HTR-8/SVneo (cell line): ENCODE results near the gene ZDHHC12.

ENCODE experiments used
- DNase-seq: peaks from one replicate; pipeline ENCODE4 v3.0.0; 2011; ENCODE audit warnings: low spot score, mixed read lengths; ENCODE audit not compliant: insufficient read length
- FAIRE-seq: peaks from 2 replicates; lab custom pipeline; 2011; peaks lifted over from hg19 to GRCh38; lab: Jason Lieb, UNC

ZDHHC12 gene

DNA sequence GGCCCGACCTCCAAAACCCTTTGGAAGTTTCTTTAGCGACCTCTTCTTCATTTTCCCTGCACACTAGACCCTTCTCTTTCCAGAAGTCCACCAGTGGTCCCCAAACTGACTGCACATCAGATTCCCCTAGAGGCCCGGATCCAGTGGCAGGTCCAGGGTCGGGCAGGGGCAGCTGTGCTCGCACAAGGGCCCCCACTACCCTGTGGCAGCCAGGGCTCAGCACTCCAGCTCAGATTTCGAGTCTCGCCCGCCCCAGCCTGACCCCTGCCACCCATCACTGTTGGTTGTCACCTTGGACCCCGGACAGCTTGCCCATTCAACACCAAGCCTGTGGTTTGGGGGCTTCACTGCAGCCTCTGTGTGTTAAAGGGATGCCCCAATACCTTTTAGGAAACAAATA lies 7.8 kb upstream of the ZDHHC12 start:
- FAIRE-seq: no peak
- no peak for DNase-seq

DNA sequence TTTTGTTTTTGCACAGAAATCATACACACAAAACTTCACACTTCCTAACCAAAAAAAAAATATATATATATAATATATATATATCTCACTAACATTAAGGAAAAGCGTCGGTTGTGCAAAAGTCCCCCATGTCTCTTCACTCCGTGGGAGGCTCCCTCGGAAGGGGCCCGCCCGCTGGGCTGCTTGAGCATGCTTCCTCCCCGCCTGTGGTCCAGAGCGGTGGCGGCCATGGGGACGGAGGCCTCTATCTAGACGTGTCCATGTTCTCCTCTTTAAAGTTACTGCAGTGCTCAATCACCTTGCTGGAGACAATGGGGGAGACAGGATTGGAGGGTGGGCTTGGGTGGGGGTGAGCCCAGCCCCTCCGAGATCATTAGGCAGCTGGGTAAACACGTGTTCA lies 7.2 kb upstream of the ZDHHC12 start:
- FAIRE-seq (no peak), DNase-seq (no peak)

DNA sequence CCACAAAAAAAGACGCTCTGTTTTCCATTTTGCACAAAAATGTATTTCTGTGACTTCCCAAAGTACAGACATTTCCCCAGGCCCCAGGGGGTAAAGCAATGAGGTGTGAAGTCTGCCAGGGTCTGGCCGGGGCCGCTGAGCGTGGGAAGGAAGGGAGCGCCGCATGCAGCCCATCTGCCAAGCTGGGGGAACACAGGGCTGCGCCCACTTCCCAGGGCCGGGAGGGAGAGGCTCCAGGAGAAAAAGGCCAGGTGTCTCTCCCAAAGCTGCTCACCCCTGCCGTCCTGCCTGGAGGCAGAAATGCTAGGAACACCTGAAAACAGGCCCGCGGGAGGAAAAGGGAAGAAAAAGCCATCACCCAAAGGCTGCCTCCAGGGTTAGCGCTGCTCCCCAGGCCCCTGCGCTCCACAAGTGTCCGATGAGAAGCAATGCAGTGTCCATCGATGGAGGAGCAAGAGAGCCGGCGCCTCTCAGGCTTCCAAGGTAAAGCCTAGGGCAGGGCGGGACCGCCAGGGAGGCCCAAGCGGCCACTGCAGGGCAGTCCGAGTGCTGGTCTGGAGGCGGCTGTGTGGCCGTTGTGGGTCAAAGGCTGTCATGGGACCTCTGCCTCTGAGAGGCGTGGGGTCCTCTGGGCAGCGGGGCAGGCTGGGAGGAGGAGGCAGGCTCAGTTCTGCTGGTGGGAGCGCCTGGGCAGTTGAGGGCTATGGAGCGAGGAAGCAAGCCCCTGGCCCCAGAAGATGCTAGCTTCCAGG lies 6.0 kb upstream of the ZDHHC12 start:
- FAIRE-seq: no peak
- DNase-seq: no peak

DNA sequence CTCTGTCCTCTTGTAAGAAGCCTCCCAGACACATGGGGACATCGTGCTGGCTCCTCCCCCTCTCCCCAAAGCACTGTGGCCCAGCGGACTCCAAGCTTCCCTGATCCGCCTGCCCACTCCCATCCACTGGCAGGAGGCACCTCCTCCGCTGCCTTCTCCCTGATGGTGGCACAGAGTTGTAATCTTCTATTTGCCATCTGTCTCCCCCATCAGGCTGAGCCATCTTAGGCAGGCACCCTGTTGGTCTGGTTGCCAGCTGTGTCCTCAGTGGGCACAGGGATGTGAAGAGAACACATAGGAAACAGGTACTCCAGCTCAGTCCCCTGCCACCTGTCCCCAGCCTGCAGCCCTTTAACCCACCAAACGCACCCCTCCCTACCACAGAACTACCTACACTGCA lies 5.4 kb upstream of the ZDHHC12 start:
- FAIRE-seq (no peak), DNase-seq (no peak)

DNA sequence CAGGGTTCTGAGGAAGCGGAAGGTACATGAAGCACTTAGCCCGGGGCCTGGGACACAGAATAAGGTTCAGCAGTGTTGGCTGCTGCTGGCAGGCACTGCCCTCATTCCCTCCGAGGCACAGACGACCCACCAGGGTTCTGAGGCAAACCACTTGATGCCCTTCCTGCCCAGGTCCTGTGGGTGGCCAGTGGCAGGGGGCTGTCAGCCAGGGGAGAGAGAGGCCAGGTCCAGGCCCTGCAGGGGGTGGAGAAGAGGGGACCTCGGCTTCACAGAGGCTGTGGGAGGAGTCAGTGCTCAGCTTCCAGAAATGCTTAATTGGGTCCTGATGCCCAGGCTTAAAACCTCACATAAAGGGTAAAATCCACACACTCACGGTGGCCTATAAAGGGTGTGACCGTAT lies 4.4 kb upstream of the ZDHHC12 start:
- FAIRE-seq: no peak
- DNase-seq: no peak

DNA sequence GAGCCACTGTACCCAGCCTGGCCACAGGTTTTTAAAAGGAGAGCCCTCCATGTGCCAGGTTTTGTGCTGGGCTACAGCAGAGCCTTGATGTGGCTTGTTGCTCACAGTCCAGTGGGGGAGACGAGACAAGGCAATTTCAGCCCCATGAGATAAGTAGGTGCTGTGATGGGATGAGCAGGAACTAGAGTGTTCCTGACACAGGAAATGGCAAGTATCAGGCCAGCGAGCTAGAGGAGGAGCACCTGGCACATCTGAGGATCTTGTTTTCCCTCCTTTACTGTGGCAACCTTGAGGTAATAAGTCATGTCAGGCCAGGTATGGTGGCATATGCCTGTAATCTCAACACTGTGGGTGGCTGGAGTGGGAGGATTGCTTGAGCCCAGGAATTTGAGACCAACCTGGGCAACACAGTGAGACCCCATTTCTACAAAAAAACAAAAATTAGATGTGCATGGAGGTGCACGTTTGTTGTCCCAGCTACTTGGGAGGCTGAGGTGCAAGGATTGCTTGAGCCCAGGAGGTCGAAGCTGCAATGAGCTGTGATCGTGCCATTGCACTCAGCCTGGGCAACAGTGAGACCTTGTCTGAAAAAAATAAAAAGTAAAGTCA lies 3.8 kb upstream of the ZDHHC12 start:
- FAIRE-seq: no peak
- no peak for DNase-seq

DNA sequence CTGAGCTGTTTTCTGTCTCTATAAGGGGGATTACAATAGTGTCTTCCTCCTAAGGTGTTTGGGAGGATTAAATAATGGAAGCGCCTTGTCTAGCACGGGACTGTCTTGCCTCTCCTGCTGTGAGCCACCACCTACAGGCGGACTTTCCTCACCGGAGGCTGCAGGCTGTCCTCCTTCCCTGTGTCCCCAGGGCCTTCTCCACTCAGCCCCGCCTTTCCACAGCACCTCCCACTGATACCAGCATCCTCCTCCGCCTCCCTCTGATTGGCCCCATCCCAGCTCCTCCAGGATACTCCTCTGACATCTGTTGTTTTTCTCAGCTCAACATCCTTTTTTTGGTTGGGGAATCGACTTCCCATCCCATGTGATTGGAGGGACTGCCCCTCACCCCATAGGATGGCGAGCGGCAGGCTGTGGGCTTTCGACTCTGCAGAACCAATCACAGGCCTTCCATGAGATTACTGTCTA lies 851 bp upstream of the ZDHHC12 start:
- peak; percentile 57 for DNase-seq
- no peak for FAIRE-seq

DNA sequence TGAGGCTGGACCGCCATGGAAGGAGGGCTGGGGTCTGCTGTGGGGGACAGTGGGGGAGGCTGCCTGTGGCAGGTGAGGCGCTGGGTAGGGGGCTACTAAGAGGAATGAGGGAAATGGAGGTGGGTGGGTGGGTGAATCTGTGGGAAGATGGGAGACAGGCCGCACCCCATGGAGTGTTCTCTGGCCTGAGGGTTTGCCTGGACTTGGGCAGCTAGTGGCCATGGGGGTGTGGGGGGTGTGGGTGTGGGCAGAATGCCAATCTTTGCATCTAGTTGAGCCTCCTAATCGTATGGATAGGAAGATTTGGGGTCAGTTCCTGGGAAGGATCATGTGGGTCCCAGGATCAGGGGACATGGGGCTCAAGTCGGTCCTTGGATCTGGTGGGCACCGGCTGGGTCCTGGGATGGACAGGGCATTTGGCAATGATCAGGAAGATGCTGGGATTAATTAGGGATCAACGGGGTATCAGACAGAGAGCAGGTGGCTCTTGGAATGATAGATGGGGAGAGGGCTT lies 518 bp downstream of the ZDHHC12 start:
- FAIRE-seq (no peak), DNase-seq (peak; percentile 12)

DNA sequence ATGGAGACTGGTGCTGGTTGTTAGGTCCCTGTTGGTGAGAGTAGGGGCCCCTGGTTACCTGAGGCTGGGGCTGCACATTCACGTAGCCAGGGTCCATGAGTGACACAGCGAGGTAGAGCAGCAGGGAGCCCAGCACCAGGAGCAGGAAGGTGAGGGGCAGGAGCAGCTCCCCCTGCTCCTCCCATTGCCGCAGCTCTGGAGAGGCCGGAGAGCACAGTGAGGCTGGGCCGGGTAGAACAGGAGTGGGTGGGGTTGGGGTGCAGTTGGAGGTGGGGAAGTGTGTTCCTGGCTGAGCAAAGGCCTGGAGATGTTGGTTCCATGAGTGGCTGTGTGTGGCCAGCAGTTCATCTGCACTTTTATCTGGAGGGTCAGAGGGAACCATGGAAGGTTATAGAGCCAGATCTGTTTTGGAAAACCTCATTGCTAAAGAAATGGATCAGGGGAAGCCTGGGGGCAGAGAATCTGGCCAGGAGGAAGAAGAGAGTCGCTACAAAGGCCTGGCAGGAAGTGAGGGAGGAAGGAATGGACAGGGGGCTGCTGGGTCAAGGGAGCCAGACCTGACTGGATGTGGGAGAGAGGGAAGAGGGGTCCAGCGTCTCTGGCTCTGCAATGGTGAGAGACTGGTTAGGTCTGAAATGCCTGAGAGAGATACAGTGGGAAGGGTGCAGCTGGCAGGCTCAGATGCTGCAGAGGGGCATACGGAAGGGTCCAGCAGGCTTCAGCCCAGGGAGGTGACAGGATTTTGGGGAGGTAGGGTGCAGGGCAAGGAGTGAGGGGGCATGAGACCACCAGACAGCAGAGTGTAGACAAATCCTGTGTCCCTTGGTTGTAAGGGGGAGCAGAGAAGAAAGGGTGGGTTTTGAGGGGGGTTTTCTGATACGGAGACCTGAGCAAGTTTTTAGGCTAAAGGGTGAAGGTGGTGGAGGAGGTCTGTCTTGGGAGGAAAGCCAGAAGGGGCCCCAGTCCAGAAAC lies 1.3 kb downstream of the ZDHHC12 start:
- FAIRE-seq (no peak), DNase-seq (no peak)

DNA sequence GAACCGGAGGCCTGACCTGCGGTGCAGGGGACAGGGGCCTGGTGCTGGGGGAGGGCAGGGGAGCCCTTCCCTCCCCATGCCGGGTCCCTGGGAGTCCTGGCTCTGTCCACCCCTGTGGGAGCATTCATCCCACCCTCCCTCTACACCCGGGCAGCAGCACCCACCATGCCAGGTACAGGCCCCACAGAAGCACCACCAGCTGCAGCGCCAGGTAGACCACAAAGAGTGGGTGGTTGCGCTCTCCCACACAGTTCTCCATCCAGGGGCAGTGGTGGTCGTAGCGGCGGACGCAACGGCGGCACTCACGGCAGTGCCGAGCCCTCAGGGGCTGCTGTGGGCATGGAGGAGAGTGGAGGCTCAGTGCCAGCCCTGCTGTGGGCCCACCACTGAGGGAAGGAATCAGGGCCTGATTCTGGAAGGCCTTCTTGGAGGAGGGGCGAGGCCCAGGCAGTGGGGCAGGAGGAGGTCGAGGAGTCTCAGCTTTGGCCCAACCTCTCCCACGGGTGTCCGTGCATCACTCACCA lies 2.4 kb downstream of the ZDHHC12 start:
- DNase-seq: no peak
- FAIRE-seq: no peak

DNA sequence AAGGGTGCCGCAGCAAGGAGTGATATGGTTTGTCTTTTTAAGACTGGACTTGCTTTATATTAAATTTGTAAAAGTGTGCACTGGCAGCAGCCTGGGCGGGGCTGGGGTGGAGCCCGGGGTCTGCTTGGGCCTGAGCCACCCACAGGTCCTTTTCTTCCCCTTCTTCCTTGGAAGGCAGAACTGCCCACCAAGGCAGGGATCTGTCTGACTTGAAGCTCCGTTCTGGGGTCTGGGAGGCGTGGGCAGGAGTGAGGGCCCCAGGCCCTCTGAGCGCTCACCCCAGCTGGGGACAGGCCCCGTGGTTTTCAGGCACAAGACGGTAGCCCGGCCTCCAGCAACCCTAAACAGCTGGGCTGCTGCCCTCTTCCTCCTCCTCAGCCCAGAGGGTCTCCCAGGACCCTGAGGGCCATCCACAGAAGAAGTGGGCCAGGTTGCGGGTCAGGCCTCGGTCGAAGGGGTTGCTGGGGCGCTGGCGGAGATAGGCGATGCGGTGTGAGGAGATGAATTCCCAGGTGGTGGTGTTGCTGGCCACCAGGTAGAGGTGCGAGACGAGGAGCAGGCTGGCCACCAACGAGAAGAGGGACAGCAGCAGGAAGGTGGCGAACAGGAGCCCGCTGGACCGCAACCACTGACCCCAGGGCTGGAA lies 3.0 kb downstream of the ZDHHC12 start:
- FAIRE-seq (no peak), DNase-seq (no peak)

DNA sequence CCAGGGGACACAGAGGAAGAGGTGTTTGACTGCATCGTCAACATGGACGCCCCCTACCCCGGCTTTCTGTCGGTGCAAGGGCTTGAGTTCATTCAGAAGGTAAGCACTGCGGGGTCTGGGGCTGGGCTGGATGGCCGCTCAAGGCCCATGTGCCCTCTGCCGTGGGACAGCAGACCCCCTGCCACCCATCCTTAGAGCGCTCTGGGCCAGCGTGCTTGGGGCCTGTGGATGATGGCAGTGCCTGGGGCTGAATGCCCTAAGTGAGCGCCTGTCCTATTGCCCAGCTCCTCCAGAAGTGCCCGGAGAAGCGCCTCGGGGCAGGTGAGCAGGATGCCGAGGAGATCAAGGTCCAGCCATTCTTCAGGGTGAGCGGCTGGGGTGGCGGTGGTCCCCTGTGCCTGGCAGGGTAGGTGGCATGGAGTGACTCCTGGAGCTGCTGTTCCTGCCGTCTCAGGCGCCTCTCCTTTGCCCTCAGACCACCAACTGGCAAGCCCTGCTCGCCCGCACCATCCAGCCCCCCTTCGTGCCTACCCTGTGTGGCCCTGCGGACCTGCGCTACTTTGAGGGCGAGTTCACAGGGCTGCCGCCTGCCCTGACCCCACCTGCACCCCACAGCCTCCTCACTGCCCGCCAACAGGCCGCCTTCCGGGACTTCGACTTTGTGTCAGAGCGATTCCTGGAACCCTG lies 3.9 kb downstream of the ZDHHC12 start:
- FAIRE-seq: no peak
- DNase-seq: no peak

DNA sequence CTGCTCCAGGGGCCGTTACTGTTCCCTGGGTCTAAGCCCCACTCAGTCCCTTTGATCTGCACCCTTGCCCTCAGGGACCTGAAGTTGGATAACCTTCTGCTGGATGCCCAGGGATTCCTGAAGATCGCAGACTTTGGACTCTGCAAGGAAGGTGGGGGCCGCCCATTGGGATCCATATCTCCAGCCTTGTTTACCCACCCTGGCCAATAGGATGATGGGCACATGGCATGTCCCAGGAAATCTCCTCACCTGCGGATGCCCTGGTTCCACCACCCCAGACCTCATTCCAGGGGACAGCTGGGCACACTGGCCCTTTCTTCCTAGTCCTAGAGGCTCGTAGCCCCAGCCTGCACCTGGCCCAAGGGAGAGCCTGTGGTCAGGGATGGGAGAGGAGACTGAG lies 5.5 kb downstream of the ZDHHC12 start:
- no peak for DNase-seq
- FAIRE-seq: no peak

DNA sequence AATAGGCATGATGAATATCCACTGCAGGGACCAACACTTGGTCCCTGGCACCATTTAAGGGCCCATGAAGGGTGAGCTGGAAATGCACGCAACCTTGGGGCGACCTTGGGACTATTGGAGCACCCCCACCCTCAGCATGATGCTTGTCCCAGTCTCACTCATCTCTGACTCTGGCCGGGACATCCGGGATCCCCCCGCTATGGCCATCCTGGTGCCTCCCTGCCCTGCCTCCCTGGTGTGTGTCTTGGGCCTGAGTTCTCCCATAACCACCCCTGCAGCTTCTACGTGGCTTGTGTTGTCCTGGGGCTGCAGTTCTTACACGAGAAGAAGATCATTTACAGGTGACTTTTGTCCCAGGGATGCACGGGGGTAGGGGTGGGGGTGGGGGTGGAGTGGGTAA lies 5.9 kb downstream of the ZDHHC12 start:
- DNase-seq (no peak), FAIRE-seq (no peak)

DNA sequence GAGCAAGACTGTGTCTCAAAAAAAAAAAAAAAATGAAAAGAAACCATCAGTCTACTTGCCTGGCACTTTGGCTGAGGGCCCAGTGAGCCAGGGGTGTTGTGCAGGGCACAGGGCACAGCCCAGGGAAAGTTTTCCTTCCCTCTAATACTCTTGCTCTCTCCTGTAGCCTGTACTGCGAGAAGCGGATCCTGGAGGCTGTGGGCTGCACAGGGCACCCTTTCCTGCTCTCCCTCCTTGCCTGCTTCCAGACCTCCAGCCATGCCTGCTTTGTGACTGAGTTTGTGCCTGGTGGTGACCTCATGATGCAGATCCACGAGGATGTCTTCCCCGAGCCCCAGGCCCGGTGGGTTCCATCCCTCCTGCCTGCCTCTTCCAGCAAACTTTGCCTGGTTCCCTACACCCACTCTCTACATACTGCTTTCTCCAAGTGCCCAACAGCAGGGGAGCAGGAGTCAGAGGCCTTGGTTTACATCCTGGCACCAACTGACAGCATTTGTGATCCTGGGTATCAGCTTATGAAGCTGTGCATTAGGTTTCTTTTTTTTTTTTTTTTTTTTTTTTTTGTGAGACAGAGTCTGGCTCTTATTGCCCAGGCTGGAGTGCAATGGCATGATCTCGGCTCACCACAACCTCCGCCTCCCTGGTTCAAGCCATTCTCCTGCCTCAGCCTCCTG lies 7.2 kb downstream of the ZDHHC12 start:
- DNase-seq (no peak), FAIRE-seq (no peak)

DNA sequence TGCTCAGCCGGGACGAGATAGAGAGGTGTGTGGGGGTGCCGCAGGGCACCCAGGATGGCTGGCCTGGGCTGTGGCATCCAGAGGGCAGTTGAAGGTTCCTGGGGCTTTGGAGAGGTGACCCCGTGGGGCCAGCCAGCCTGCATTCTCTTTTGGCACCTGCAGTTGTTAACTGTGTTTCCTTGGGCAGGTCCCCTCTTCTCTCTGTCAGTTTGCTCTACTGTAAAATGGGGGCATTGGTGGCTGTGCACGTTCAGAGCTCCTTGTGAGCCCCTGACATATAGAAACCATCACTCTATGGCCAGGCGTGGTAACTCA lies 8.5 kb downstream of the ZDHHC12 start:
- no peak for DNase-seq
- FAIRE-seq: no peak

DNA sequence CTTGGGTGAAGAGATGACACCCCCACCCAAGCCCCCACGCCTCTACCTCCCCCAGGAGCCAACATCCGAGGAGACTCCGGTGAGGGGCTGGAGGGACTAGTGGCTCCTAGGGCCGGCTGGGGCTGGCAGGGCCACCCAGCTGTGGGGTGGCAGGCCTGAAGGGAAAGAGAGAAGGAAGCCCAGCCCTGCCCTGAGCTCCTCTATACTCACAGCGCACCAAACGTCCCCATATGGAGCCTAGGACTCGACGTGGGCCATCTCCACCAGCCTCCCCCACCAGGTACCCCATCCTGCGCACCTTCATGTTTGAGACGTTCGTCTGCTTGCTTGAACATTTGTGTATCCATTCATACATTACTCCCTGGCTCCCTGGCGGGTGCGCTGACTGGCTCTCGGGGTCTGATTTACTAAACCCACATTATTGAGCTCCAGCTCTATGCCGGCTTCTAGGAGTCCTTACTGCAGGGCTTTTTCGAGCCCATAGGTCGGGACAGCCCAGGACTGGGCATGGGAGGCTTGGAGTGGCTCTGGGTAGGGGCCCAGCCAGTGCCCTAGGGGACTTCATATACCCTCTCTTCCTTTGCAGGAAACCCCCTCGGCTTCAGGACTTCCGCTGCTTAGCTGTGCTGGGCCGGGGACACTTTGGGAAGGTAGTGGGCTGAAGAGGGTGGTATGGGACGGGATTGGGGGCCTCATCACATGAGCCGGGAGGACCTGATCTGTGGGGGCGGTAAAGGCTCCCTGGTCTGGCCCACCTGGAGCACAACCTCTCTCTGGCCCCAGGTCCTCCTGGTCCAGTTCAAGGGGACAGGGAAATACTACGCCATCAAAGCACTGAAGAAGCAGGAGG lies 9.1 kb downstream of the ZDHHC12 start:
- DNase-seq: no peak
- FAIRE-seq: no peak

DNA sequence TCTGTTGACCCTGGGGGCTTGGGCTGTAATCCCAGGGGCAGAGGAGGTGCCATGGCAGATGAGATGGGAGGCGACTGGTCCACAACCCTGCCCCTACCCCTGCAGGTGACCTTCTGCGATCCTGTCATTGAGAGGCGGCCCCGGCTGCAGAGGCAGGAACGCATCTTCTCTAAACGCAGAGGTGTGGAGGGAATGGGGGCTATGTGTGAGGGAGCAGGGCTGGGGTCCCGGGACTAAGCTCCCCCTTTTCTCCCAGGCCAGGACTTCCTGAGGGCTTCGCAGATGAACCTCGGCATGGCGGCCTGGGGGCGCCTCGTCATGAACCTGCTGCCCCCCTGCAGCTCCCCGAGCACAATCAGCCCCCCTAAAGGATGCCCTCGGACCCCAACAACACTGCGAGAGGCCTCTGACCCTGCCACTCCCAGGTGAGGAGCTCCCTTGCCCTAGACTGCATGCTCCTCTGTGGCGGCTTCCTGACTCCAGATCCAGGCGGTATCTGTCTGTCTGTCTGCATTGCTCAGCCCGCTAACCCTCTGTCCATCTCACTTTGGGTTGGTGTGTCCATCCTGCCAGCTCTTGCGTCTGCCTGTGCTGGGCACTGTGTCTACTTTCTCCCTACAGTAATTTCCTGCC lies 9.9 kb downstream of the ZDHHC12 start:
- no peak for FAIRE-seq
- DNase-seq: no peak
